Measurements from ENCODE around the gene NDUFA11.

DNA sequence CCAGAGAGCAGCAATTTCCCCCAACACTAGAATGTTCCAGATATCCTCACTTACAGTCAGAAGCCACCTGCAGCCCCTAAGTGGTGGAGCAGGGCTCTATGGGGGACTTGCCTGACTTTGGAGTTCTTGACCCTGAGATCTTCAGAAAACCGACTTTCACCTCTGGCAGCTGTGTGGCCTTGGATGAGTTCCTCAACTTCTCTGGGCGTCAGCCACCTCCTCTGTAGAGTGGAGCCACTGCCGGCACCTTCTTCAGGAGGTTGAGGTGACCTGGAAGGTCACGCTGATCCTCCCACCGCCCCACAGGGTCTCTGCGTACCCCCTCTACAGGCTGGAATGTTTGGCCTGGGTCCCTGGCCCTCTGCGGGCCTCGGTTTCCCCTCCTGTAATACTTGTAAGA is 26.2 kb downstream of the NDUFA11 start:
- TF ChIP-seq, protein P1, sequence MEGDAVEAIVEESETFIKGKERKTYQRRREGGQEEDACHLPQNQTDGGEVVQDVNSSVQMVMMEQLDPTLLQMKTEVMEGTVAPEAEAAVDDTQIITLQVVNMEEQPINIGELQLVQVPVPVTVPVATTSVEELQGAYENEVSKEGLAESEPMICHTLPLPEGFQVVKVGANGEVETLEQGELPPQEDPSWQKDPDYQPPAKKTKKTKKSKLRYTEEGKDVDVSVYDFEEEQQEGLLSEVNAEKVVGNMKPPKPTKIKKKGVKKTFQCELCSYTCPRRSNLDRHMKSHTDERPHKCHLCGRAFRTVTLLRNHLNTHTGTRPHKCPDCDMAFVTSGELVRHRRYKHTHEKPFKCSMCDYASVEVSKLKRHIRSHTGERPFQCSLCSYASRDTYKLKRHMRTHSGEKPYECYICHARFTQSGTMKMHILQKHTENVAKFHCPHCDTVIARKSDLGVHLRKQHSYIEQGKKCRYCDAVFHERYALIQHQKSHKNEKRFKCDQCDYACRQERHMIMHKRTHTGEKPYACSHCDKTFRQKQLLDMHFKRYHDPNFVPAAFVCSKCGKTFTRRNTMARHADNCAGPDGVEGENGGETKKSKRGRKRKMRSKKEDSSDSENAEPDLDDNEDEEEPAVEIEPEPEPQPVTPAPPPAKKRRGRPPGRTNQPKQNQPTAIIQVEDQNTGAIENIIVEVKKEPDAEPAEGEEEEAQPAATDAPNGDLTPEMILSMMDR (IDR thresholded peaks at IDR 0.05) = no peak
- no peak for TF ChIP-seq POLR2A (IDR thresholded peaks at IDR 0.05)
- TF ChIP-seq POLR2AphosphoS5 (IDR thresholded peaks at IDR 0.05) = no peak

Data from breast epithelium (tissue), 3 donors.